Measurements from ENCODE around the gene CDHR2.
"Not testable (repeated sequence)": the region's sequence is repeated elsewhere in the genome, so short reads cannot be mapped to it uniquely, and the experiment has no call there.

The CDHR2 gene

DNA sequence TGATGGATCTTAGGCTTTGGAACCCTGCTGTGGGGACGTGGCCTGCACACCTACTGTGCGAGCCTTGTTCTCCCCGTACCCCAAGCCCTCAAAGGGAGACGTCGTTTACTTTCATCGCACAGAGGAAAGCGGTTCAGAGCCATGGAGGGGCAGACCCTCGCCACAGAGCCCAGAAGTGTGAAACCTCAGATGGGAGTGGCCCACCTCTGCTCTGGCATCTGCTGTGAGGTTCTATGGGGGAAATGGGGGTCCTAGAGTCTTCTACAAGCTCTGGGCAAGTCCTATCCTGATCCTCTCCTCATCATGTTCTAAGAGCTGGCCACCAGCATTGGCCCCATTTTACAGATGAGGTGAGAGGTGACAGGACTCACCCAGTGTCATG is 8.2 kb upstream of the CDHR2 start:
- DNase-seq (ENCODE audit: low read depth in 2 of 2), result no peak

DNA sequence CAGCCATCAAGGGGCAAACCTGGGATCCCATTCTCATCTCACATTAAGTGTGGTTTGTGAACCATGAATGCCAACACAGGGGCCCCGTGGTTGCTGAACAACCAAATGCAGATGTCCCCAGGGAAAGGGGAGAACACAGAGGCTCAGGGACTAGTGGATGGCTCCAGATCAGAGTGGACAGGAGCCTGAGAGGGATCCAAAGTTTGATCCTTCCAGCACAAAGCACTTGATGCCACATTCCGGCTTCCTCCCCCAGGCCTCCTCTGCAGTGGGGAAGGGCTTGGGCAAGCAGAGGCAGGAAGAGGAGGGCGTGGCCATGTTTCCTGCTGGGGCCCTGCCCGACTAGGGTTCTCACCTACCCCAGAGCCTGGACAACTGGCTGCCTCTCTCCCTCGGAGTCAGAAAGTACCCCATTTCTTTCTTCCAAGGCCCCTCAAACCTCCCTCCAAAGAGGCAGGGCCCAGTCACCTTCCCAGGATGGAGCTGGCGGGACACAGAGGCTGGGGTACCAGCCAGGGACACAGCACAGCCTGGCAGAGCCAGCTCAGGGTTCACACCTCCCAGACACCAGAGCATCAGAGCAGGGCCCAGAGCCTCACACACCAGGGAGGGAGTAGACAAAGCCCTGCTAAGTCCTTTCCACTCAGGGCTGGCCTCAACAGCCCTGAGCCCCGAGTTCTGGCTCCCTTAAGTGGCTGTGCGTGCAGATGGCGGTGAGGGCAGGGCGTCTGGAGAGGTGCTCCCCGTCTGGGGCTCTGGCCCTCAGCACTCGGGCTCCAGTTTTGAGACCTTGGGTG is 7.6 kb upstream of the CDHR2 start:
- DNase-seq (ENCODE audit: low read depth in 2 of 2), result peak; percentile 37 to 41

DNA sequence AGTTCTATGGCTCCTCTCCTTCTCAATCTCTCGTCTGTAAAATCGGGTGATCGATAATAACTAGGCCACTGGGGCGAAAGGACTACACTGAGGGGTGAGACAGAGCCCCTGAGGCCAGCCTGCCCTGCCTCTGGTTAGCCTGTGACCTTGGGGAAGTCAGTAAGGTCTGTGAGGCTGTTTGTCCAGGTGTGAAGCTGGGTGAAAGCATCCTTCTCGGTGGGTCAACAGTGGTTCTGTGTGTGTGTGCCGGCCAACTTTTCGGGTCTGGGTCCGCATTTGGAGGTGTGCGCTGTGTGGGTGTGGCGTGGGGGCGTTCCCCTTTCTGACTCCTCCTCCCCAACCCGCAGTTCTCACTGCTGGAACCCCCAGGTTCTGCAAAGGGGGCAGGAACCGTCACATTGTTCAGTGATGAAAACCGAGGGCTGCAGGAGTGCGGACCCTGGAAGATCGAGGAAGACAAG is 7.0 kb upstream of the CDHR2 start:
- DNase-seq (ENCODE audit: low read depth in 2 of 2), result peak in 1 of 2 donors; percentile 41

DNA sequence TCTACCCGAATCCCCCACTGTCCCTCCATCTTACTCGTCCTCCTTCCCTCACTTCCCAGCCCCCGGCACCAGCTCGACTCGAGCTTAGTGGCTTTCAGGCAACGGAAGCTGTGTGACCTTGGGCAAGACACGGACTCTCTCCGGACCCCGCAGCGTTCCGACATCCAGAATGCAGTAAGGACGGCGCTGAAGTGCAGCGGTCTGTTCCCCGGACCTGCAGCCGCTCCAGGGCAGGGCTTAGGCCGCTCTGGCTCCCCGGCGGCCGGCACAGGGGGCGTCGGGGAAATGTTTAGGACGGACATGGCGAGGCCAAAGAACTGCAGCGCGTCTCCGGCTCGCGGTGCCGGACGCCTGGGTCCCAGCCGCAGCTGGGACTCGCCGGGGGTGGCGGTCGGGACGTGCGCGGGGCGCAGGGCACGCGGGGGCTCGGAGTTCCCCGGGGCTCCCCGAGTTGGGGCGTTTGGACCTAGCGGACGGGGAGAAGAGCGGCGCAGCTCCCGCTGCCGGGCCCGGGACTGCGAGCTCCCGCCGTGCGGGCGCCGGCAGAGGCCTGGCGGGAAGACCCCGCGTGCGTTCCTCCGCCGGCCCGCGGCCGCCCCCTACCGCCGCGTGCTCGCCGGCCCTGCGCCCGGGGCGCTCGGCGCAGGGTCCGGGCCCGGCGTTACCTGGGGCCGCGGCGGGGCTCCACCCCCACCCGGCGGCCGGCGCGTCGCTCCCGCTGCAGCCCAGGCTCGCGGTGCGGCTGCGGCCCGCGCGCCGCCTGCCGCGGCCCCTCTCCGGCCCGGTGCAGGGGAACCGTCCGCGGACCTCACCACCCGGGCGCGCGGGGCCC is 6.3 kb upstream of the CDHR2 start:
- DNase-seq (ENCODE audit: low read depth in 2 of 2), result no peak

DNA sequence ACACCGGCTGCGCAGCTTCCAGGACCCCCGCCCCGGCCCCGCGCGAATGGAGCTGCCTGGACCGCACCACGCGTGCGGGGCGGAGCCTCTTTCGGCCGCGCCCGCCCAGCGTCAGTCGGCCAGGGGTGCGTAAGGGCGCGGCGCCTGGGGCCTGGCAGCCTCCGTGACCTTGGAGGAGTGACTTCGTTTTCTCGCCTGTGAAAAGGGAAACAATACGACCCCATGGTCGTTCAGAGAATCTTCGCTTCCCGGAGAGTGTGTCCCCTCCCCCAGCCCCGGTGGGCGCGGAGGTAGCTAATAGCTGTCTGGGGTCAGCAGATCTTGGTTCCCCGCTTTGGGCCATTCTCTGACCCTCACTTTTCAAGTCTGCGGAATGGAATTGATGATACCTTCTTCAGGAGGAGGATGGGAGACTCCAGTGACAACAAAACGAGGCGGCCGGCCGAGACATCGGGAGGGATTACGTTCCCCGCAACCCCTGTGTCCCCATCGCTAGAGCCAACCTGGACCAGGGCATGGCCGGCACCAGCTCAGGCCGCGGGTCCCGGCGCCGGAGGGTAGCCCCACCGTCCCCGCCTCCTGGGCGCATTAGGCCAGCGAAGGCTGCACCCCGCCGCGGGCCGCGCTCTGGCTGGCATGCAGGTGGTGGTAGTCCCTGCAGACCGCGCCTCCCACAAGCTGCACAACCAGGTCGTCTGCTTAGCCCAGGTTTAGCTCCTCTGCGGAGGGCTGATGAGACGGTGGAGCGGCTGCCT is 5.5 kb upstream of the CDHR2 start:
- DNase-seq (ENCODE audit: low read depth in 2 of 2), result peak; percentile 37 to 46

DNA sequence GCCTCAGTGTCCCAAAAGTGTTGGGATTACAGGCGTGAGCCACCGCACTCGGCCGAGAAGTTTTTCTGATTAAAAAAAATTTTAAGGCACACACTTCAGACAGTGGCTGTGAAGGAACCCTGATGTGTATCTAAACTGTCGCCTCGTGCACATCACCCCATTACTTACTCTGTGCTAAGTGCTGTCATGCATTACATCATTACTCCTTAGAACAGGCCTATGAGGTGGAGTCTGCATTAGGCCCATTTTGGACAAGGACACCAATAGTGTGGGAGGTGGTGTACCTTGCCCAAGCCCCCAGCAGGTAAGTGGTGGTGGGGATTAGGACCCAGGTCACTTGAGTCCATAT is 3.8 kb upstream of the CDHR2 start:
- DNase-seq (ENCODE audit: low read depth in 2 of 2), result no peak

DNA sequence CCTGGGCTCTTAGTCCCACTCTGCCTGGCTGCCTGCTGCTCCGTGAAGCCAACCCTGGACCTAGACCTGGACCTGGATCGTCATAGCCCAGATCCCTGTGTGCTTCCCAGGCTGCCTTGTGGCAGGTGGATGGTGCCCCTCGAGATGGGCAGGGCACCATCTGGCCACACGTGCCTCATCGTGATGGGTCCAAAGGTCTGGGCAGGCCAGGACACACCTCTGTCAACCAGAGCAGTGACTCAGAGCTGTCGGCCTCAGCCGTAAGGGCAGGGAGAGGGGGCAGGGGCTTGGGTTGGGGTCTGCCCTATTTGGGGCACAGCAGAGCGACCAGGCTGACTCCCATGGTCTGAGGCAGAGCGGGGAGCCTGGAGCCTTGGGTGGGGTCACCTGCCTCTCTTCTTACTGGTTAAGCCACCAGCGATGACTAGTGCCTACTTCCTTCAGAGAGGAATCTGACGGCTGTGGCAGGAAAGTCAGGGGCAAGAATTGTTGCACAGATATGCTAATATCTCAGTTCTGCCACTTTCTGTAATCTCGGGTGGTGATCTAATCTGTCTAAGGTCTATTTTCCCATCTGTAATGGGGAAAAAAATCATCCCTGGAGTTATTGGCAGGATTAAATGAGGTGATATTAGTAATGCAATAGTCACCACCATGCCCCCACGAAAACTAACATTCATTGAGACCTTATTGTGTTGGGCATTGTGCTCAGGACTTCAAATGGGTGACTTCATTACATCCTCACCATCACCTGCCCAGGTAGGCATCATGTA is 3.2 kb upstream of the CDHR2 start:
- DNase-seq (ENCODE audit: low read depth in 2 of 2), result no peak

DNA sequence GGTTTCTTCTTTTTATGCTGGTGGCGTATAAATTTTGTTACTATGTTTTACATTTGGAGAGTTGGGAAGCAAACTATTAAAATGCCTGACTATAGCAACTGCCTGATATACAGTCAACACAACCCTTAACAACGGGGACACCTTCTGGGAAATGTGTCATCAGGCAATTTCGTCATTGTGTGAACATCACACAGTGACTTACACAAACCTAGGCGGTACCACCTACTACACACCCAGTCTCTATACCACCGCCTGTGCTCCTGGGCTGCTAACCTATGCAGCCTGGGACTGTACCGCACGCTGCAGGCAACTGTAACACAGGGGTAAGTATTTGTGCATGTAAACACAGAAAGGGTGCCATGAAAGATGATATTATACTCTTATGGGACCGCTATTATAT is 1.3 kb upstream of the CDHR2 start:
- DNase-seq (ENCODE audit: low read depth in 2 of 2), result no peak

DNA sequence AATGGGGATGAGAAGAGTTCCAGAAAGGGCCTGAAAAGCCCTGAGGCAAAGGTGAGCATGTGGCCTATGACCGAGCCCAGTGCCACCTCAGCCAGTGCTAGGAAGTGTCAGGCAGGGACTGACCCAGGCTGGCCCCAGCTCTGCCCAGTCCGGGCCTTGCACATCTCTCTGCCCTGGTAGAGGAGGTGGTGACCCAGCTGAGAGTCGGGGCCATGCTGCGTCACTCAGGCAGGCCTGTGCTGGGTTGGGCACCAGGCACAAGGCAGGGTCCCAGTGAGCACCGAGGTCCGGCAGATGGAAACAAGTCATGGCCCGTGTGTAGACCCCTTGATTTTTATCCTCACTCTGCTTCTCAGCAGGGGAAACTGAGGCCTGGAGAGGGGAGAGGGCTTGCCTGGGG is 729 bp downstream of the CDHR2 start:
- no peak for DNase-seq (ENCODE audit: low read depth in 2 of 2)

DNA sequence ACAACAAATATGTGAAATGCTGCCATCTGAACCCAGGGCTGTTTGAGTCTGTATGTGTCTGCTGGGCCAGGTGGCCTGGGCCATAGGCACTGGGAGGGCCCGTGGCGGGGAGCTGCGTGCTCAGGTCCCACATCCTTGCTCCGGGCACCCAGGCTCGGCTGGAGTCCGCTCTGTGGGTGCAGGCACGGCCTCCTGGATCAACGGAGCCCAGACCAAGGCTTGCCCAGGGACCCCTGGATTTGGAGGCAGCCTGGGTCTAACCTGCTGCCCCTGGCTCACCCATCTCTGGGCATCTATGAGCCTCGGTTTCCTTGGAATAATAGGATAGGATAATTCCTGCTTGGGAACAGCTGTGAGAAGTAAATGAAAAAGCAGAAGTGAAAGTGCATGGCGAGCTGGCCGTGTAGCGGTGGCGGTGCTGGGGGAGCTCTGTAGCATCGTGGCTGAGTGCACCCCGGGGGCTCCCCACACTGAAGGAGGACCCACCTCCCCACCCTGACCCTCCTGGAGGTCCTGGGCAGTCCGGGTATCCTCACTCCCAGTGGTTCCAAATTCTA is 1.2 kb downstream of the CDHR2 start:
- DNase-seq (ENCODE audit: low read depth in 2 of 2), result no peak

DNA sequence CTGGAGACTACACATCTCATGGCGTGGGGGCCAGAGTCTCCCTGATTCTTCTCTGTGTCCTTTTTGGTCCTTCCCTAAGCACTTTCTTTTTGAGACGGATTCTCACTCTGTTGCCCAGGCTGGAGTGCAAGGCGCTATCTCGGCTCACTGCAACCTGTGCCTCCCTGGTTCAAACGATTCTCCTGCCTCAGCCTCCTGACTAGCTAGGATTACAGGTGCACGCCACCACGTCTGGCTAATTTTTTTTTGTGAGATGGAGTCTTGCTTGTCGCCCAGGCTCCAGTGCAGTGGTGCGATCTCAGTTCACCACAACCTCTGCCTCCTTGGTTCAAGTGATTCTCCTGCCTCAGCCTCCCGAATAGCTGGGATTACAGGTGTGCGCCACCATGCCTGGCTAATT is 1.8 kb downstream of the CDHR2 start:
- DNase-seq (ENCODE audit: low read depth in 2 of 2), result not testable (repeated sequence)

DNA sequence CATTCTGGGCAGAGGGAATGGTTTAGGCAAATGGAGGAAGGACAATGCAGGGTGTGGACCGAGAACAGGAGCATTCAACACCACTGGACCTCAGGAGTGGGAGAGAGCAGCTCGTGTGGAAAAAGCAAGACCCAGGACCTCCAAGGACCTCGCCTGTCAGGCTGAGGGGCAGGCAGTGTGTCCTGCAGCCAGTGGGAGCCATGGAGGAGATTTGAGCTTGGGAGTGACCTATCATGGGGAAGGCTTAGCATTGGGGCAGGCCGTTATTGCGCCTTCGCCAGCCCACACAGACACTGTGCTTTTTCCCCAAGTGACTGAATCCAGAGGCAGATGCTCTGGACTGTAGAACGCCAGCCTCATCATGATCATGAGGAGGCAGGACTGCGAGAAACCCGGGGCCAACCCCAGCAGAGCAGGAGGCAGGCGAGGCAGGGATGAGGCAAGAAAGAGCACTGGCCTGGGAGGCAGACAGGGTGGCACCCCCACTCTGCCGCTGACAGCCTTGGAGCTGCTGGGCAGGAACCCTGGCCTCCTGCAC is 3.3 kb downstream of the CDHR2 start:
- no peak for DNase-seq (ENCODE audit: low read depth in 2 of 2)

DNA sequence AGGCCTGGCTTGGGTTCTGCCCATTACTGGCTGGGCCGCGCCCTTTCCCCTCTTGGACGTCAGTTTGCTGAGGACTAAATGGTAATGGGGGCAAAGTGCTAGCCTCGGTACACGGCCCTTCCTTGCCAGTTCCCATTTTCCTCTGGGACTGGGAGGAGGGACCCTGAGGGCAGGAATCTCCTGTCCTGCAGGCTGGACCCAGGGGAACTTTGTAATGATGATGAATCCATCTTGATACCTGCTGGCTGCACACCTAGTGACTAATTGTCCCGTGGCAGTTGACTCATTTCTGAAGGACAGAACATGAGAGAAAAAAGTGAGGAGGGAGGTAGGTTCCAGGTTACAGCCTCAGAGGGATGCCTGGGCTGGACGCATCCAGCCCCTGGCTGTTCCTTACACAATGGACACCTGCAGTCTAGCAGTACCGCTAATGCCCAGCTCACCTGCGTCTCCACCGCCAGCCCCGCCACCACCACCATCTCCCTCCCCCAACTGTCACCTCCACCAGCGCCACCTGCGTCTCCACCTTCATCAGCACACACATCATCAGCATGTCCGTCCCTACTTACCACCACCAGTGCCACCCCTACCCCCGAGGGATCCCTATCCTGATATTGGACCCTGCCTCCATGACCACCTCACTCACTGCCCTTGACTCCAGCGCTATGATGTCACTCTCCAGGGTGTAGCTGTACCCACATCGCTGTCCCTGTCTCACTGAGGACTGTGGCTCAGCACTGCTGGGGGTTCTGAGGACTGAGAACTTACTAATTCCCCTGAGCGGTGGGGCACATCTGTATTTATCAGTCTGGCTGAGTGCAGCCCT is 4.3 kb downstream of the CDHR2 start:
- no peak for DNase-seq (ENCODE audit: low read depth in 2 of 2)

DNA sequence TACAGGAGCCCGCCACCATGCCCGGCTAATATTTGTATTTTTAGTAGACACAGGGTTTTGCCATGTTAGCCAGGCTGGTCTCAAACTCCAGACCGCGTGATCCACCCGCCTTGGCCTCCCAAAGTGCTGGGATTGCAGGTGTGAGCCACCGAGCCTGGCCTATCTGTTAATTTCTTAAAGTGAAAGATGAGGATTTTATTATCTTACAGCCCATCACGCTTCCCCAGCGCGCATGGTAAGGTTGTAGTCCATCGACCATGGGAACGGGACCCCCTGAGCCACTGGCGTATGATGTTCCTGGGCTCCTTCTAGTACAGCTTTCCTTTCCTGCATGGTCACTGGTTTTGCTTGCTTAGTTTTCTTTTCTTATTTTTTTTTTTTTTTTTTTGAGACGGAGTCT is 8.7 kb downstream of the CDHR2 start:
- no peak for DNase-seq (ENCODE audit: low read depth in 2 of 2)

DNA sequence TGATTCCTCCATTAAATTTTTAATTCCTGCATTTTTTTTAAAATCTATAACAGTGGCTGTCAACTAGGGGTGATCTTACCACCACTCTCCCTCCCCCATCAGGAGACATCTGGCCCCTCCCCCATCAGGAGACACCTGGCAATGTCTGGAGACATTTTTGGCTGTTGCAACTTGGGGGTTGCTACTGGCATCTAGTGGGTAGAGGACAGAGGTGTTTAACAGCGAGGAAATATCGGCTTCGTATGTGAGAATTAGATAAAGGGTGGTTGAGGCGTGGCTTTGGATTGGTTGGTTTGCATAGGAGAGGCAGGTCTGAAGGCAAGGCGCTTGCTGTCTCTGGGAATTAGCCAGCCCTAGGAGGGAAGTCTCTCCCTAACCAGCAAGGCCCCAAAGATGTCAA is 10.5 kb downstream of the CDHR2 start:
- DNase-seq (ENCODE audit: low read depth in 2 of 2), result no peak

DNA sequence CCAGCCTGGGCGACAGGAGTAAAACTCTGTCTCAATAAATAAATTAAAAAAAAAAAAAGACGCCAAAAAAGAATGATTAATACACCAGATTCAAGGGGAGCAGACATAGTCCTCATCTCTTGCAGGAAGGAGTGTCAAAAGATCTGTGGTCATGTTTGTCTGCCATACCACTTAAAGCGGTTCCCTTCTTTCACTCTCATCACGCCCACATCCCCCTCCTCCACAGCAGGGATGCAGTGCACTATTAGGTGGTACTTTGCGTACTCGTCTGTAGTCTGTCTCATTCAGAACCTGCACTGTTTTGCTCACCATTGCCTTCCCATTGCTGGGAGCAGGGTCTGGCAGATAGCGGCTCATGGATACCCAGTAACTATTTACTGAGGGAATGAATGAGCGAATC is 11.2 kb downstream of the CDHR2 start:
- DNase-seq (ENCODE audit: low read depth in 2 of 2), result no peak

DNA sequence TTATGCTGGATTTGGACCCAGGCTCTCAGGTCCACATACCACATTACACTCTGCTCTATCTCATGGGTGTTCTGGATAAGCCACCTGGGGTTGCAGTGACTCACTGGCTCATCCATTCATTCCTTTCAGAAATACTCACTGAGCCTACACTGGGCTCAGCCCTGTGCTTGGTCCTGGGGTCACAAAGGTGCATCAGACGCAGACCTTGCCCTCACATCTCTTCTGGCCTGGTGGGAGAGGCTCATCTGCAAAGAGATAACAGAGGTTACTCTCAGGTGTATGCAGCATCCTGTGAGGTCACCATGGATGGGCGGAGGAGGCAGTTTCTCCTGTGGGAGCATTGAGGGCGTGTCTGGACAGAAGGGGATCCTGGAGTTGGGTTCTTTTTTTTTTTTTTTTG is 12.1 kb downstream of the CDHR2 start:
- DNase-seq (ENCODE audit: low read depth in 2 of 2), result no peak

DNA sequence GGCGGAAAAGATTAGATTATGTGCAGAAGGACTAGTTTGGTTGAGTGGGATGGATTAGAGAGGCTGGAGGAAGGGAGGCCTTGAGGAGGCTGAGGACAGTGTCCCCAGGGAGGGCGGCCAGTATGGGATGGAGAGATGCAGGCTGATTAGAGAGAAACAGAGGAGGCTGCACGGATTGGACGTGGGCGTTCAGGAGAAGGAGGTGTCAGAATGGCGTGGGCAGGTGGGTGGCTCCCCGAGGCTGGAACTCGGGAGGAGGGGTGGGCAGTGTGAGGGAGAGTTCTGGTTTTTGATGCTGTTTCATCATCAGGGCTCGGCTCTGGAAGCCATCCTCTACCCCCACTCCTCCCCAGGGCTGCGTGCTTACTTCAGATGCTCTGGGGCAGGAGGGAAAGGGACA is 13.0 kb downstream of the CDHR2 start:
- DNase-seq (ENCODE audit: low read depth in 2 of 2), result no peak

DNA sequence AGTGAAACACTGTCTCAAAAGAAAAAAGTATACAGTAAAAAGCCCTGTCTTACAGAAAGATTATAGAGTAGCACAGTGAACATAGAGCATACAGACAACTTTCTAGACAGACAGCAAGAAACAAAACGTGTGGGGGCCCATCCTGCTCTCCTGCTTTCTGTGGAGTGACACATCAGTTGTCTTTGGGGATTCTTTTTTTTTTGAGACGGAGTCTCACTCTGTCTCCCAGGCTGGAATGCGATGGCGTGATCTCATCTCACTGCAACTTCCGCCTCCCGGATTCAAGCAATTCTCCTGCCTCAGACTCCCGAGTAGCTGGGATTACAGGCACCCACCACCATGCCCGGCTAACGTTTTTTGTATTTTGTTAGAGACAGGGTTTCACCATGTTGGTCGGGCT is 14.9 kb downstream of the CDHR2 start:
- DNase-seq (ENCODE audit: low read depth in 2 of 2), result no peak

DNA sequence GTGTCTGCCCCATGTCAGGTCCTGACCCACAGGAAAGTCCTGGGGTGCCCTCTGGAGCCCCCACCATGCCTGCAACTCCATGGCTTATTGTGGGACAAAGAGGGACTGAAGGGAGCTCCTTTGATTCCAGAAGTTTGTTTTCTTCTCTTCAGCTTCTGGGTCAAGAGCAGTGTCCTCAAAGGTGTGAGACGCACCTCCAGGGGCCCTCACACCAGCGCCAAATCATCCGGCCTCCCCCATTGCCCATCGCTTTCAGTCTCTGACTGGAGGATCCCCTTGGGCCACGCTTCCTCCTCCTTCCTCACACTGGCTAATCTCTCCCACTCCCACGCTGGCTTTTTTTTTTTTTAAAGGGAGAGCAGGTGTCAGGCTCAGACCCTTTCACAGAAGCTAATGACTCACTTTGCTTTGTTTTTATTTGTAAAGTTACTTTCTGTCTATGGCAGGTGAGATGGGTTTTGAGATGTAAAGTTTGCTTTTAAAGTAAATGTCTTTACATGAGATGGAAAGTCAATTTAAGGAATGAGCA is 16.7 kb downstream of the CDHR2 start:
- DNase-seq (ENCODE audit: low read depth in 2 of 2), result no peak
